ENCODE results near the gene SOCS3.

DNA sequence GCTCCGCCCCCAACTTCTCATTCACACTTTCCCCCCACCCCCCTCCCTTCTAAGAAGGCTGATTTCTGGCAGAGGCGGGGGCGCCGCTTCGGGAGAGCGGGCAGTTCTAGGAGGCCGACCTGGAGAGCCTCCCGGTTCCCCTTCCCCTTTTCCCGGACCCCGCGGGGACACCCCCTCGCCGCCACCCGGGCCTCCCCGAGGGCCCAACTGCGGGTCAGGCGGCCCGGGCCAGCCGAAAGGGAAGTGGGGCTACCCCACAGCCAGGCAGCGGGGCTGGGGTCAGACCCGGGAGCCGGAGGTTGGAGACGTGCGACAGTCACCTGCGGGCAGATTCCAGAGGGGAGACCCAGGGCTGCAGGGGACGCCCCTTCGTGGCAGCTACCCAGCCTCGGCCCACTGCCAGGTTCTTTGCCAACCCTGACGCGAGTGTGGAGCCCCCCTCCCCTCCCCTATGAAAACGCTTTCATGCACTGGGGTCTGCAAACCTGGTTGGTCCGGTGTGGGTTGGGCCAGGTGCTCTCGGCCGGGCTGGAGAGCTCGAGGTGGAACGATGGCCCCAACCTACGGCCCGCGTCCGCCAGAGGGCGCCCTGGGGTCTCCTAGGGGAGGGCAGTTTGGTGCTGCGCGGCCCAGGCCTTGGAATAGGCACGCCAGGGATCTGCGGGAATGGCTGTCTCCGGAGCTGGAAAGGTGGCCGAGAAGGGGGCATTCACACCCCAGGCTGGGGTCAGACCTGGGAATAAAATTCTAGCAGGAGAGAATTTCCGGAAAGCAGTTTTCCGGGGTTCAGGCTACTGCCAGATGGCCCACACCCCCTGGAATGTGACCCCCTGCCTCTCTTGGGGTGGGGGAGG lies 721 bp upstream of the SOCS3 start:
- TF ChIP-seq, protein P1, sequence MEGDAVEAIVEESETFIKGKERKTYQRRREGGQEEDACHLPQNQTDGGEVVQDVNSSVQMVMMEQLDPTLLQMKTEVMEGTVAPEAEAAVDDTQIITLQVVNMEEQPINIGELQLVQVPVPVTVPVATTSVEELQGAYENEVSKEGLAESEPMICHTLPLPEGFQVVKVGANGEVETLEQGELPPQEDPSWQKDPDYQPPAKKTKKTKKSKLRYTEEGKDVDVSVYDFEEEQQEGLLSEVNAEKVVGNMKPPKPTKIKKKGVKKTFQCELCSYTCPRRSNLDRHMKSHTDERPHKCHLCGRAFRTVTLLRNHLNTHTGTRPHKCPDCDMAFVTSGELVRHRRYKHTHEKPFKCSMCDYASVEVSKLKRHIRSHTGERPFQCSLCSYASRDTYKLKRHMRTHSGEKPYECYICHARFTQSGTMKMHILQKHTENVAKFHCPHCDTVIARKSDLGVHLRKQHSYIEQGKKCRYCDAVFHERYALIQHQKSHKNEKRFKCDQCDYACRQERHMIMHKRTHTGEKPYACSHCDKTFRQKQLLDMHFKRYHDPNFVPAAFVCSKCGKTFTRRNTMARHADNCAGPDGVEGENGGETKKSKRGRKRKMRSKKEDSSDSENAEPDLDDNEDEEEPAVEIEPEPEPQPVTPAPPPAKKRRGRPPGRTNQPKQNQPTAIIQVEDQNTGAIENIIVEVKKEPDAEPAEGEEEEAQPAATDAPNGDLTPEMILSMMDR (conservative IDR thresholded peaks at IDR 0.05; ENCODE audit: low read depth in 2 of 2) = peak; percentile 94 to 95
- TF ChIP-seq STAT1 (IDR thresholded peaks at IDR 0.05; ENCODE audit: unreplicated experiment) = no peak
- no peak for TF ChIP-seq EZH2 (IDR thresholded peaks at IDR 0.05; ENCODE audit: low read depth, unreplicated experiment)
